PFSK-1 (cell line): ENCODE measurements around the gene BIRC7.

Experiments used
- POLR2AphosphoS5 ChIP-seq: IDR thresholded peaks from 2 replicates; pipeline ENCODE4 v1.6.1; 2012; ENCODE audit warnings: low read depth, mild to moderate bottlenecking, control low read depth, low read length, moderate library complexity
- REST ChIP-seq, 2 experiments: IDR thresholded peaks; 2 replicates each; pipeline versions ENCODE4 v1.6.1 to v1.8.0; 2011 to 2012; ENCODE audit warnings: low read depth in 2 of 2, low read length in 2 of 2, control low read depth in 1 of 2, inconsistent platforms in 1 of 2, mild to moderate bottlenecking in 1 of 2, moderate library complexity in 1 of 2; ENCODE audit not compliant: insufficient read depth in 1 of 2

- no peak for TF ChIP-seq POLR2AphosphoS5
- TF ChIP-seq REST (IDR thresholded peaks at IDR 0.05; ENCODE audit: insufficient read depth in 1 of 2, low read depth in 2 of 2, low read length in 2 of 2) = no peak
These were observed 8.0 kb downstream of the BIRC7 start for GRCh38 chr20:63243604-63244247.
